DND-41 (cell line): ENCODE results near the gene TMPRSS4.

Source experiments
- ATAC-seq: fragments of 200-7000 bp; cut with Tn5 transposase; 3 replicates; pipeline ENCODE4 v1.9.1; 2021; ENCODE audit warnings: low read depth; ENCODE audit not compliant: insufficient read depth
- DNase-seq: peaks from one replicate; pipeline ENCODE4 v3.0.0-alpha.2; 2020
- H2AFZ ChIP-seq: 2 replicates; pipeline ENCODE4 v1.6.0; 2012; ENCODE audit warnings: low read depth, low read length
- H3K27ac ChIP-seq: 2 replicates; pipeline ENCODE4 v1.5.1; 2012; ENCODE audit warnings: low read length, inconsistent platforms
- H3K27me3 ChIP-seq: fragments of 200-600 bp; sonication (generic); 2 replicates; pipeline ENCODE4 v1.6.0; 2012; ENCODE audit warnings: low read length, mild to moderate bottlenecking, inconsistent platforms; ENCODE audit not compliant: insufficient read depth, poor library complexity
- H3K36me3 ChIP-seq: 2 replicates; pipeline ENCODE4 v1.5.1; 2012; ENCODE audit warnings: low read length, inconsistent platforms; ENCODE audit not compliant: insufficient read depth
- H3K4me1 ChIP-seq: 2 replicates; pipeline ENCODE4 v1.5.1; 2012; ENCODE audit warnings: mild to moderate bottlenecking, low read length; ENCODE audit not compliant: insufficient read depth
- H3K4me2 ChIP-seq: 2 replicates; pipeline ENCODE4 v1.6.0; 2012; ENCODE audit warnings: mild to moderate bottlenecking, moderate library complexity, low read length, inconsistent platforms; ENCODE audit not compliant: insufficient read depth
- H3K4me3 ChIP-seq, 2 experiments: fragments of 200-600 bp in 1 of 2; shearing (Covaris generic) in 1 of 2; 2 replicates each; pipeline ENCODE4 v1.5.1; 2012 to 2016; ENCODE audit warnings: inconsistent platforms in 2 of 2, low read length in 2 of 2, mild to moderate bottlenecking in 2 of 2, low read depth in 1 of 2, moderate library complexity in 1 of 2
- H3K79me2 ChIP-seq: 2 replicates; pipeline ENCODE4 v1.6.0; 2012; ENCODE audit warnings: low read length, inconsistent platforms; ENCODE audit not compliant: insufficient read depth
- H3K9ac ChIP-seq: 2 replicates; pipeline ENCODE4 v1.6.0; 2012; ENCODE audit warnings: low read depth, mild to moderate bottlenecking, inconsistent platforms, low read length, moderate library complexity
- H3K9me3 ChIP-seq: 2 replicates; pipeline ENCODE4 v1.5.1; 2012; ENCODE audit warnings: low read length, moderate library complexity, mild to moderate bottlenecking, inconsistent platforms; ENCODE audit not compliant: insufficient read depth, severe bottlenecking
- H4K20me1 ChIP-seq: 2 replicates; pipeline ENCODE4 v1.6.0; 2012; ENCODE audit warnings: low read length; ENCODE audit not compliant: insufficient read depth
- CTCF ChIP-seq: IDR thresholded peaks from 2 replicates; pipeline ENCODE4 v1.5.1; 2012; ENCODE audit warnings: borderline replicate concordance, low read length, moderate library complexity, mild to moderate bottlenecking; ENCODE audit not compliant: poor library complexity, severe bottlenecking; ENCODE audit errors: extremely low read depth
- EZH2 ChIP-seq: IDR thresholded peaks from 3 replicates; pipeline ENCODE4 v1.6.1; 2012; ENCODE audit warnings: borderline replicate concordance, low read depth, mild to moderate bottlenecking, moderate library complexity, low read length, inconsistent platforms; ENCODE audit not compliant: severe bottlenecking

TMPRSS4 gene

GRCh38 chr11:118074091-118074685 is 2.7 kb upstream of the TMPRSS4 start:
- Histone ChIP-seq H3K27me3 (peaks cover 34% of the 10 kb centered on the region), H3K4me2 (no peak overlapping the region), H3K9me3 (no peaks in the 10 kb centered on the region), H3K36me3 (no peaks in the 10 kb centered on the region), H2AFZ (no peak overlapping the region), H3K79me2 (no peaks in the 10 kb centered on the region), H4K20me1 (peaks cover 4% of the 10 kb centered on the region; the same call in 1 of the 2 replicates), H3K4me1 (no peaks in the 10 kb centered on the region), H3K9ac (no peak overlapping the region), H3K27ac (no peak overlapping the region), H3K4me3 (no peak overlapping the region)
- TF ChIP-seq CTCF: no peak
- no peak for TF ChIP-seq EZH2
- no peak for DNase-seq
- ATAC-seq: no peak

- Histone ChIP-seq H3K79me2 (no peaks in the 10 kb centered on the region), H2AFZ (no peak overlapping the region), H3K4me3 (no peak overlapping the region), H3K9ac (no peak overlapping the region), H3K4me1 (no peaks in the 10 kb centered on the region), H3K36me3 (no peaks in the 10 kb centered on the region), H3K9me3 (no peaks in the 10 kb centered on the region), H3K27me3 (peaks cover 40% of the 10 kb centered on the region), H3K4me2 (no peak overlapping the region), H3K27ac (no peak overlapping the region), H4K20me1 (peaks cover 4% of the 10 kb centered on the region; the same call in 1 of the 2 replicates)
- ATAC-seq (no peak), DNase-seq (no peak)
- no peak for TF ChIP-seq CTCF
- TF ChIP-seq EZH2: no peak
Observed at GRCh38 chr11:118074785-118075184, 2.1 kb upstream of the TMPRSS4 start.

GRCh38 chr11:118078911-118079411 is 2.1 kb downstream of the TMPRSS4 start:
- no peak overlapping the region for H2AFZ ChIP-seq
- H3K4me3 ChIP-seq: no peak overlapping the region
- no peaks in the 10 kb centered on the region for H3K36me3 ChIP-seq
- H3K27ac ChIP-seq: no peak overlapping the region
- peaks cover 6% of the 10 kb centered on the region; the same call in 1 of the 2 replicates for H4K20me1 ChIP-seq
- no peaks in the 10 kb centered on the region for H3K9me3 ChIP-seq
- no peak for DNase-seq
- no peaks in the 10 kb centered on the region for H3K79me2 ChIP-seq
- TF ChIP-seq CTCF (no peak), EZH2 (no peak)
- no peaks in the 10 kb centered on the region for H3K4me1 ChIP-seq
- H3K4me2 ChIP-seq: no peak overlapping the region
- H3K27me3 ChIP-seq: peaks cover 63% of the 10 kb centered on the region
- ATAC-seq: no peak
- H3K9ac ChIP-seq: no peak overlapping the region

- H2AFZ ChIP-seq: no peak overlapping the region
- H4K20me1 ChIP-seq: peaks cover 6% of the 10 kb centered on the region; the same call in 1 of the 2 replicates
- no peak for TF ChIP-seq EZH2
- H3K4me2 ChIP-seq: no peak overlapping the region
- no peak overlapping the region for H3K9ac ChIP-seq
- no peak for DNase-seq
- no peaks in the 10 kb centered on the region for H3K79me2 ChIP-seq
- no peaks in the 10 kb centered on the region for H3K4me1 ChIP-seq
- no peaks in the 10 kb centered on the region for H3K9me3 ChIP-seq
- H3K27ac ChIP-seq: no peak overlapping the region
- H3K4me3 ChIP-seq: no peak overlapping the region
- no peak for ATAC-seq
- peaks cover 63% of the 10 kb centered on the region for H3K27me3 ChIP-seq
- no peaks in the 10 kb centered on the region for H3K36me3 ChIP-seq
Observed at GRCh38 chr11:118079491-118079890, 2.6 kb downstream of the TMPRSS4 start.
